Measurements from ENCODE around the gene PEAK3. TPM values are rescaled to one million over a fixed set of nuclear protein-coding genes. Genes with fewer than 3 reads are reported as not detected.

PEAK3 gene
- total RNA-seq, 1 donor from 2014 or later: 4.5 TPM

DNA sequence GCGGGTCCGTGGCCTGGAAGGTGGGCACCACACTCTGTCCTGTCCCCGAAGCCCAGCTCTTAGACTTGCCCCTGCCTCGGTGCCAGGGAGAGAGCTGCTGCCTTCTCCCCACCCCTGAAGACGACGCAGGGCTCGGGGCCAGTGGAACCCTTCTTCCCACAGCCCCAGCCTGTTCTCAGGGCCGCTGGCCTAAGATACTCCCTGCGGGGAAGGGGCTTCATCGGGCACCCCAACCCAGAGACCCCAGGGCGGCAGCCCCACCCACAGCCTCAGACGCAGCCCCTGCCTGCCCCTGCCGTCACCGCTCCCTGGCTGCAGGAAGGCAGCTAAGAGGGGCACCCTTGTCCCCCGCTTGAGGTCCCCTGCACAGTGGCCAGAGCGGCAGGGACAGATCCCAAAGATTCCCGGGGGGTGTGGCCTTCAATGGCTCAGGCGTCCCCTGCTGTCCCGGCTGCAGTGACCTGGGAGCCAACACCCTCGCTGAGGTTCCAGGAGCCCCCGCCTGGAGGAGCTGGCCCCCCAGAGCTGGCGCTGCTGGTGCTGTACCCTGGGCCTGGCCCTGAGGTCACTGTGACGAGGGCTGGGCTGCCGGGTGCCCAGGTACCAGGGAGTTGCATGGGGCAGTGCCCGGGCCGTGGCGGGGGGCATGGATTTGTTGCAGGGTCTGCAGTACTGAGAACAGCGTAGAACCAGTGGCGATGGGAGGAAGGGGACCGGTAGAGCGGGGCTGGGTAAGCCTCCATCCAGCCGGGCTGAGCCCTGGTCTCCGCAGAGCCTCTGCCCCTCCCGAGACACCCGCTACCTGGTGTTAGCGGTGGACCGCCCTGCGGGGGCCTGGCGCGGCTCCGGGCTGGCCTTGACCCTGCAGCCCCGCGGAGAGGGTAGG, 31.9 kb downstream of the PEAK3 start:
- Histone ChIP-seq H3K9me3 (no peaks in the 10 kb centered on the region), H3K4me3 (no peak overlapping the region), H3K4me1 (peaks cover 30% of the 10 kb centered on the region), H3K27me3 (peaks cover 50% of the 10 kb centered on the region), H3K27ac (no peak overlapping the region), H3K36me3 (peaks cover 26% of the 10 kb centered on the region)
- ATAC-seq (no peak), DNase-seq (no peak)
- TF ChIP-seq, protein P1, sequence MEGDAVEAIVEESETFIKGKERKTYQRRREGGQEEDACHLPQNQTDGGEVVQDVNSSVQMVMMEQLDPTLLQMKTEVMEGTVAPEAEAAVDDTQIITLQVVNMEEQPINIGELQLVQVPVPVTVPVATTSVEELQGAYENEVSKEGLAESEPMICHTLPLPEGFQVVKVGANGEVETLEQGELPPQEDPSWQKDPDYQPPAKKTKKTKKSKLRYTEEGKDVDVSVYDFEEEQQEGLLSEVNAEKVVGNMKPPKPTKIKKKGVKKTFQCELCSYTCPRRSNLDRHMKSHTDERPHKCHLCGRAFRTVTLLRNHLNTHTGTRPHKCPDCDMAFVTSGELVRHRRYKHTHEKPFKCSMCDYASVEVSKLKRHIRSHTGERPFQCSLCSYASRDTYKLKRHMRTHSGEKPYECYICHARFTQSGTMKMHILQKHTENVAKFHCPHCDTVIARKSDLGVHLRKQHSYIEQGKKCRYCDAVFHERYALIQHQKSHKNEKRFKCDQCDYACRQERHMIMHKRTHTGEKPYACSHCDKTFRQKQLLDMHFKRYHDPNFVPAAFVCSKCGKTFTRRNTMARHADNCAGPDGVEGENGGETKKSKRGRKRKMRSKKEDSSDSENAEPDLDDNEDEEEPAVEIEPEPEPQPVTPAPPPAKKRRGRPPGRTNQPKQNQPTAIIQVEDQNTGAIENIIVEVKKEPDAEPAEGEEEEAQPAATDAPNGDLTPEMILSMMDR (IDR thresholded peaks at IDR 0.05): no peak
- intact Hi-C loops (cut with DNase I): no loop called here

DNA sequence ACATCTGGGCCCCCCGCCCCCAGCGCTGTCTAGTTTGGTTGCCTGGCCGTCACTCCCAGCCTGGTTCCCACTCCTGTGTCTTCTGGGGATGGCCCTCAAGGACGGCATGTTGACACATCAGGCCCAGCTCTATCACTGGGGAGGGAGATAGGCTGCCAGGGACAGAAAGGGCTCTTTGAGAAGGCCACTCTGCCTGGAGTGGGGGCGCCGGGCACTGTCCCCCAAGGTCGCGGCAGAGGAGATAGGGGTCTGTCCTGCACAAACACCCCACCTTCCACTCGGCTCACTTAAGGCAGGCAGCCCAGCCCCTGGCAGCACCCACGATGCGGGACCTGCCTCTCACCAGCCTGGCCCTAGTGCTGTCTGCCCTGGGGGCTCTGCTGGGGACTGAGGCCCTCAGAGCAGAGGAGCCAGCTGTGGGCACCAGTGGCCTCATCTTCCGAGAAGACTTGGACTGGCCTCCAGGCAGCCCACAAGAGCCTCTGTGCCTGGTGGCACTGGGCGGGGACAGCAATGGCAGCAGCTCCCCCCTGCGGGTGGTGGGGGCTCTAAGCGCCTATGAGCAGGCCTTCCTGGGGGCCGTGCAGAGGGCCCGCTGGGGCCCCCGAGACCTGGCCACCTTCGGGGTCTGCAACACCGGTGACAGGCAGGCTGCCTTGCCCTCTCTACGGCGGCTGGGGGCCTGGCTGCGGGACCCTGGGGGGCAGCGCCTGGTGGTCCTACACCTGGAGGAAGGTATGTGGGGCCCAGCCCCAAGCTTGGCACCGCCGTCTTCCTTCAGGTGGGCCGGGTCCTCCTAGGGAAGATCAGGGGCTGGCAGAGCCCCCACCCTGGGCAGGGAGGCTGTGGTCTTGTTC, 32.7 kb downstream of the PEAK3 start, which contains the start of gene AMH:
Gene AMH, plus strand, starts transcription at position 314 of the 857 bp plus-strand sequence. Its CDS starts 10 bp downstream, at position 324.
- intact Hi-C loops (cut with DNase I): no loop called here
- Histone ChIP-seq H3K27ac (no peak within 1 kb of the TSS), H3K4me1 (peaks cover 30% of the 10 kb centered on the region), H3K36me3 (peaks cover 35% of the 10 kb centered on the region), H3K4me3 (no peak within 1 kb of the TSS), H3K9me3 (no peaks in the 10 kb centered on the region), H3K27me3 (peaks cover 50% of the 10 kb centered on the region)
- TF ChIP-seq, protein P1 (IDR thresholded peaks at IDR 0.05): no peak
- ATAC-seq (no peak), DNase-seq (no peak)

DNA sequence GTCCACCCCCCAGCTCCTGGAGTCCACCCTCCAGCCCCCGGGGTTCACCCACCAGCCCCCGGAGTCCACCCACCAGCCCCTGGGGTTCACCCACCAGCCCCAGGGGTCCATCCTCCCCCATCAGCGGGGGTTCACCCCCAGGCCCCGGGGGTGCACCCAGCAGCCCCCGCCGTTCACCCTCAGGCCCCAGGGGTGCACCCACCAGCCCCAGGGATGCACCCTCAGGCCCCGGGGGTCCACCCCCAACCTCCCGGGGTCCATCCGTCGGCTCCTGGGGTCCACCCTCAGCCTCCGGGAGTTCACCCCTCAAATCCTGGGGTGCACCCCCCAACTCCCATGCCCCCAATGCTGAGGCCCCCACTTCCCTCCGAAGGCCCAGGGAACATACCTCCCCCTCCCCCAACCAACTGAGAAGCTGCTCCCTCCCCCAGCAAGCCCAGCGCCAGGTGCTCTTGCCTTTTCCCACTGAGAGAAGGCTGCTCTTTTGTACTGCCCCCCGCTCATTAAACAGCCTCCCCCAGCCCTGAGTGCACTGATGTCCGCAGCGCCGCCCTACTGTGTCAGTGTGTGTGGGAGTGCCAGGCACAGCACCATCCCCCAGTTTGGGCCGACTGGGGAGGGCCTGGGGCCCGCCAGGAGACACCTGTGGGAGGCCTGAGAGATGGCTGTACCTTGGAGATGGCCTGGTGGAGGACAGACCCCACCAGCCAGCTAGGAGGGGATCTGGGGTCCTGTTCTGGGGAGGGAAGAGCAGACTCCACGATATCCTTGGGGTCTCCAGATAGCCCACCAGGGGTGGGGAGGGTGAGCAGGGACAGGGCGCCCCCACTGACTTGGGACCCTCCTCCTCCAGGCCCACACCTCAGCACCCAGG, 33.6 kb downstream of the PEAK3 start:
- H3K4me3 ChIP-seq: no peak overlapping the region
- peaks cover 44% of the 10 kb centered on the region for H3K36me3 ChIP-seq
- H3K9me3 ChIP-seq: no peaks in the 10 kb centered on the region
- peaks cover 28% of the 10 kb centered on the region for H3K4me1 ChIP-seq
- no peak overlapping the region for H3K27ac ChIP-seq
- TF ChIP-seq, protein P1 (IDR thresholded peaks at IDR 0.05): no peak
- peaks cover 42% of the 10 kb centered on the region for H3K27me3 ChIP-seq
- DNase-seq: no peak
- no peak for ATAC-seq
- intact Hi-C loops (cut with DNase I): no loop called here

DNA sequence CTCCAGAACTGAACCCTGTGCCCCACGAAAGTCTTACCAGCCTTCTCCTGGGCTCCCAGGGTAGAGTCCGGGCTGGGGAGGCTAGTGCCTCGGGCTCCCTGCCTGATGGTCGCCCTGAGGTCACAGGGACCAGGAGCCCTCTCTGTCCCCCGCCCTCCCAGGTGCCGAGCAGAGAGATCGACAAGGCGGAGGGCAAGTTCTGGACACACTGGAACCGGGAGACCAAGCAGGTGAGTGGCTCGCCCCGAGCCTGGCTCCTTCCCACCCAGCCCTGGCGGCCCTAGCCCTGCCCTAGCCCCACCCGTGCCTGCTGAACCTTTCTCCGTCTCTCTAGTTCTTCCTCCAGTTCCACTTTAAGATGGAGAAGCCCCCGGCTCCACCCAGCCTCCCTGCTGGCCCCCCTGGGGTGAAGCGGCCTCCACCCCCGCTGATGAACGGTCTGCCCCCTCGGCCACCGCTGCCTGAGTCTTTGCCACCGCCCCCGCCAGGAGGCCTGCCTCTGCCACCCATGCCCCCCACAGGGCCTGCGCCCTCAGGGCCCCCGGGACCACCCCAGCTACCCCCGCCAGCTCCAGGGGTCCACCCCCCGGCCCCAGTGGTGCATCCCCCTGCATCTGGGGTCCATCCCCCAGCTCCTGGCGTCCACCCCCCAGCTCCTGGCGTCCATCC, 34.4 kb downstream of the PEAK3 start:
- Histone ChIP-seq H3K27ac (no peak overlapping the region), H3K36me3 (peaks cover 46% of the 10 kb centered on the region), H3K4me1 (peaks cover 28% of the 10 kb centered on the region), H3K27me3 (peaks cover 34% of the 10 kb centered on the region), H3K9me3 (no peaks in the 10 kb centered on the region), H3K4me3 (no peak overlapping the region)
- intact Hi-C loops (cut with DNase I): no loop called here
- DNase-seq (no peak), ATAC-seq (no peak)
- TF ChIP-seq, protein P1 (IDR thresholded peaks at IDR 0.05): no peak
